ENCODE results near the gene CA5A. TPM values are rescaled to one million over a fixed set of nuclear protein-coding genes. Genes with fewer than 3 reads are reported as not detected.
A peak's percentile ranks its signal among the peaks of the same experiment; 100 is the strongest.

The CA5A gene
- total and polyA plus RNA-seq, 2 of the 13 experiments (the other 11 are each of a cell fraction or from before 2014, with no cell fraction given): 66.8 to 106 TPM

DNA sequence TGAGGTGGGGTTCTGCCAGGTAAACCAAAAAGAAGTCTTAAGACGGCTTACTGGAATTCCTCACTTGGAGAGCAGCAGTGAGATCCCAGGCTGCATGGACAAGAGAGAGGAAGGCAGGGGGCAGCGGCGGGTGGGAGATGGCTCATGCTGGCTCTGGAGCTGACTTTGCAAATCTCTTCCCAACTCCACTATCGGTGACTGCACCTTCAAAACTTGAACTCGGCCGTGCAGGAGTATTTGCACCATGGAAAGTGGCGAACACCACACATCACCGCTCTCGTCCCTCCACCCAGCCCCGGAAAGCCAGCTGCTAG, 16.7 kb downstream of the CA5A start:
- TF ChIP-seq, protein P1, sequence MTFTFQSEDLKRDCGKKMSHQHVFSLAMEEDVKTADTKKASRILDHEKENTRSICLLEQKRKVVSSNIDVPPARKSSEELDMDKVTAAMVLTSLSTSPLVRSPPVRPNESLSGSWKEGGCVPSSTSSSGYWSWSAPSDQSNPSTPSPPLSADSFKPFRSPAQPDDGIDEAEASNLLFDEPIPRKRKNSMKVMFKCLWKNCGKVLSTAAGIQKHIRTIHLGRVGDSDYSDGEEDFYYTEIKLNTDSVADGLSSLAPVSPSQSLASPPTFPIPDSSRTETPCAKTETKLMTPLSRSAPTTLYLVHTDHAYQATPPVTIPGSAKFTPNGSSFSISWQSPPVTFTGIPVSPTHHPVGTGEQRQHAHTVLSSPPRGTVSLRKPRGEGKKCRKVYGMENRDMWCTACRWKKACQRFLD (CRISPR knock-in tag; IDR thresholded peaks at IDR 0.05; ENCODE audit: borderline replicate concordance): no peak
- TF ChIP-seq MAFK (conservative IDR thresholded peaks at IDR 0.05 in 1 of 2, IDR thresholded peaks at IDR 0.05 in 1 of 2; ENCODE audit: low read length in 2 of 2): peak; percentile 21 to 24; a peak in 2 of 4 replicates
- TF ChIP-seq, protein P2, sequence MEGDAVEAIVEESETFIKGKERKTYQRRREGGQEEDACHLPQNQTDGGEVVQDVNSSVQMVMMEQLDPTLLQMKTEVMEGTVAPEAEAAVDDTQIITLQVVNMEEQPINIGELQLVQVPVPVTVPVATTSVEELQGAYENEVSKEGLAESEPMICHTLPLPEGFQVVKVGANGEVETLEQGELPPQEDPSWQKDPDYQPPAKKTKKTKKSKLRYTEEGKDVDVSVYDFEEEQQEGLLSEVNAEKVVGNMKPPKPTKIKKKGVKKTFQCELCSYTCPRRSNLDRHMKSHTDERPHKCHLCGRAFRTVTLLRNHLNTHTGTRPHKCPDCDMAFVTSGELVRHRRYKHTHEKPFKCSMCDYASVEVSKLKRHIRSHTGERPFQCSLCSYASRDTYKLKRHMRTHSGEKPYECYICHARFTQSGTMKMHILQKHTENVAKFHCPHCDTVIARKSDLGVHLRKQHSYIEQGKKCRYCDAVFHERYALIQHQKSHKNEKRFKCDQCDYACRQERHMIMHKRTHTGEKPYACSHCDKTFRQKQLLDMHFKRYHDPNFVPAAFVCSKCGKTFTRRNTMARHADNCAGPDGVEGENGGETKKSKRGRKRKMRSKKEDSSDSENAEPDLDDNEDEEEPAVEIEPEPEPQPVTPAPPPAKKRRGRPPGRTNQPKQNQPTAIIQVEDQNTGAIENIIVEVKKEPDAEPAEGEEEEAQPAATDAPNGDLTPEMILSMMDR (CRISPR knock-in tag; IDR thresholded peaks at IDR 0.05): peak; percentile 33
- no peak overlapping the region for H2AFZ ChIP-seq (ENCODE audit: low read length)
- no peak overlapping the region for H3K27ac ChIP-seq (ENCODE audit: extremely low read length, insufficient read depth, low read length)
- H3K9ac ChIP-seq (ENCODE audit: insufficient read depth, low read depth, low read length): no peak overlapping the region
- no peaks in the 10 kb centered on the region for H3K4me1 ChIP-seq (ENCODE audit: insufficient read depth, low read length)
- H3K9me3 ChIP-seq (ENCODE audit: low read length): no peaks in the 10 kb centered on the region
- WGBS (ENCODE audit: low lambda C conversion rate): 97% methylated on average over 10 of the region's 10 CpGs
- H3K36me3 ChIP-seq (replicated peaks in 1 of 2; ENCODE audit: control insufficient read depth in 1 of 2, insufficient read depth in 2 of 2, low read length in 2 of 2): peaks cover 38 to 81% of the 10 kb centered on the region in 2 experiments
- H3K4me3 ChIP-seq (replicated peaks in 1 of 3; ENCODE audit: insufficient read depth in 1 of 3, low read depth in 2 of 3, low read length in 3 of 3): no peak overlapping the region
- H3K27me3 ChIP-seq (ENCODE audit: control insufficient read depth in 1 of 2, insufficient read depth in 2 of 2, low read length in 2 of 2): no peaks in the 10 kb centered on the region
- DNase-seq (ENCODE audit: low spot score) (no peak), FAIRE-seq (no peak), ATAC-seq (peak; percentile 5; the same call in 2 of the 3 replicates)
- H4K20me1 ChIP-seq (ENCODE audit: insufficient read depth, low read length): peaks cover 31% of the 10 kb centered on the region; the same call in 1 of the 2 replicates
- peaks cover 16% of the 10 kb centered on the region for H3K79me2 ChIP-seq (ENCODE audit: insufficient read depth, low read length)
- CTCF ChIA-PET (ENCODE audit: low intra/inter-chr PET ratio, low total read pairs): no interaction called here
- in situ Hi-C loops (cut with HindIII; ENCODE audit: extremely low pct_ligation_motif_present, low pct_unique_long_range_greater_than_20kb): no loop called here
- POLR2A ChIA-PET: no interaction called here
- H3K4me2 ChIP-seq (ENCODE audit: low read depth, low read length): no peak overlapping the region
- intact Hi-C loops (cut with micrococcal nuclease; ENCODE audit: unreplicated experiment): no loop called here
- BruUV-seq (replicated peaks): no TSS peak
